Transverse colon (tissue), 4 donors: ENCODE measurements around the gene TMEM88.

Source experiments
- CTCF ChIP-seq, 5 experiments: fragments of 200-600 bp in 3 of 5; fragments of 450-650 bp in 2 of 5; sonication (generic) in 3 of 5; IDR thresholded peaks; 1 replicate in 2 of 5; 2 replicates in 3 of 5; pipeline ENCODE4 v1.5.1; 2016 to 2017; ENCODE audit warnings: antibody characterized with exemption in 5 of 5, inconsistent platforms in 3 of 5, mild to moderate bottlenecking in 2 of 5, moderate library complexity in 1 of 5
- POLR2A ChIP-seq: fragments of 450-650 bp; IDR thresholded peaks from one replicate; pipeline ENCODE4 v1.6.1; 2016; ENCODE audit warnings: antibody characterized with exemption, mild to moderate bottlenecking, moderate library complexity
- POLR2AphosphoS5 ChIP-seq, 3 donors: sonication (generic); formaldehyde crosslinking; IDR thresholded peaks; one replicate each; pipeline ENCODE4 v1.6.1; 2016; ENCODE audit warnings: antibody characterized with exemption in 3 of 3

DNA sequence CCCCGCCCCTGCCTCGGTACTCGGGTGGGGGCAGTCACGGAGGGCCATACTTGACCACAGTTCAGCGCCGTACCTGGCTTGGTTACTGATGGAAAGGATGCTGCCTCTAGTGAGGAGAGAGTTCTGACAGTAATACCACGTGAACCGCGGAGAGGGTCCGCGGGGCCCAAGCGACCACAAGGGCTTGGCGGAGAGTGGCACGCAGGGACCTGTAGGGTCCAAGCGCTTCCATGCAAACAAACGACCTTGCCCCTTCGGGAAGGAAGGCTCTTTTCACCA lies 11.7 kb upstream of the TMEM88 start:
- TF ChIP-seq CTCF (IDR thresholded peaks at IDR 0.05) (no peak), POLR2A (no peak), POLR2AphosphoS5 (IDR thresholded peaks at IDR 0.05) (no peak)
